Nephron progenitor cell (in vitro differentiated cells): ENCODE results near the gene STRIP1.

Source experiments
- DNase-seq: peaks from one replicate; pipeline ENCODE4 v3.0.0; 2021
- H3K27ac Mint-ChIP-seq: 2 replicates; pipeline ENCODE4 v1.8.0; 2021; ENCODE audit warnings: mild to moderate bottlenecking, moderate library complexity, mixed read lengths
- H3K27me3 Mint-ChIP-seq: 2 replicates; pipeline ENCODE4 v1.8.0; 2021; ENCODE audit warnings: mild to moderate bottlenecking, low read depth, mixed read lengths; ENCODE audit not compliant: poor library complexity
- H3K36me3 Mint-ChIP-seq: 2 replicates; pipeline ENCODE4 v1.8.0; 2021; ENCODE audit warnings: low read depth, mixed read lengths
- H3K4me1 Mint-ChIP-seq: 2 replicates; pipeline ENCODE4 v1.8.0; 2021; ENCODE audit warnings: mixed read lengths
- H3K4me3 Mint-ChIP-seq: 2 replicates; pipeline ENCODE4 v1.8.0; 2021; ENCODE audit warnings: mild to moderate bottlenecking, moderate library complexity, mixed read lengths
- H3K9me3 Mint-ChIP-seq: 2 replicates; pipeline ENCODE4 v1.8.0; 2021; ENCODE audit warnings: mild to moderate bottlenecking, moderate library complexity, mixed read lengths
- TF ChIP-seq, protein P1 (sequence below): fragments of 200-600 bp; sonication (generic); IDR thresholded peaks from 2 replicates; pipeline ENCODE4 v1.5.0; 2021; ENCODE audit warnings: antibody characterized with exemption

The STRIP1 gene

DNA sequence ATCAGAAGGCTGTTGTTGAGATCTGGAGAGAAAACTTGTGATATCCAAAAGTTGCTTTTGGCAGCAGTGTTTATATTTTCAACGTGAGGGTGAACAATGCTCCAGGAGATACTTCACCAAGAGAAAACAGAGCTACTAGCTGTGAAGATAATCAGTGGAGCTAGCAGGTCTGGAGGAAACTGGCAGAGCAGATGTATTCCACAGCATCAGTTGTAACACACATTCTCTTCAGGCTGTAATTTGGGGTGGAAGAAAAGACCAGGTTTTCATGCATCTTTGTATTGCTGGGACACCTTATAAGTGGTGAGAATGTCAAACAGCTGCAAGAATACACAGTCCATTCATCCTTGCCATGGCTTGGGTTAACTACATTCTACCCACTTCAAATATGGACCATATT is 27.9 kb upstream of the STRIP1 start:
- TF ChIP-seq, protein P1, sequence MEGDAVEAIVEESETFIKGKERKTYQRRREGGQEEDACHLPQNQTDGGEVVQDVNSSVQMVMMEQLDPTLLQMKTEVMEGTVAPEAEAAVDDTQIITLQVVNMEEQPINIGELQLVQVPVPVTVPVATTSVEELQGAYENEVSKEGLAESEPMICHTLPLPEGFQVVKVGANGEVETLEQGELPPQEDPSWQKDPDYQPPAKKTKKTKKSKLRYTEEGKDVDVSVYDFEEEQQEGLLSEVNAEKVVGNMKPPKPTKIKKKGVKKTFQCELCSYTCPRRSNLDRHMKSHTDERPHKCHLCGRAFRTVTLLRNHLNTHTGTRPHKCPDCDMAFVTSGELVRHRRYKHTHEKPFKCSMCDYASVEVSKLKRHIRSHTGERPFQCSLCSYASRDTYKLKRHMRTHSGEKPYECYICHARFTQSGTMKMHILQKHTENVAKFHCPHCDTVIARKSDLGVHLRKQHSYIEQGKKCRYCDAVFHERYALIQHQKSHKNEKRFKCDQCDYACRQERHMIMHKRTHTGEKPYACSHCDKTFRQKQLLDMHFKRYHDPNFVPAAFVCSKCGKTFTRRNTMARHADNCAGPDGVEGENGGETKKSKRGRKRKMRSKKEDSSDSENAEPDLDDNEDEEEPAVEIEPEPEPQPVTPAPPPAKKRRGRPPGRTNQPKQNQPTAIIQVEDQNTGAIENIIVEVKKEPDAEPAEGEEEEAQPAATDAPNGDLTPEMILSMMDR: no peak
- H3K36me3 Mint-ChIP-seq: peaks cover 25% of the 10 kb centered on the region
- DNase-seq: no peak
- no peak overlapping the region for H3K4me3 Mint-ChIP-seq
- H3K9me3 Mint-ChIP-seq: no peaks in the 10 kb centered on the region
- H3K4me1 Mint-ChIP-seq: peaks cover 69% of the 10 kb centered on the region
- H3K27ac Mint-ChIP-seq: peak overlapping the region; percentile 50
- H3K27me3 Mint-ChIP-seq: no peaks in the 10 kb centered on the region

DNA sequence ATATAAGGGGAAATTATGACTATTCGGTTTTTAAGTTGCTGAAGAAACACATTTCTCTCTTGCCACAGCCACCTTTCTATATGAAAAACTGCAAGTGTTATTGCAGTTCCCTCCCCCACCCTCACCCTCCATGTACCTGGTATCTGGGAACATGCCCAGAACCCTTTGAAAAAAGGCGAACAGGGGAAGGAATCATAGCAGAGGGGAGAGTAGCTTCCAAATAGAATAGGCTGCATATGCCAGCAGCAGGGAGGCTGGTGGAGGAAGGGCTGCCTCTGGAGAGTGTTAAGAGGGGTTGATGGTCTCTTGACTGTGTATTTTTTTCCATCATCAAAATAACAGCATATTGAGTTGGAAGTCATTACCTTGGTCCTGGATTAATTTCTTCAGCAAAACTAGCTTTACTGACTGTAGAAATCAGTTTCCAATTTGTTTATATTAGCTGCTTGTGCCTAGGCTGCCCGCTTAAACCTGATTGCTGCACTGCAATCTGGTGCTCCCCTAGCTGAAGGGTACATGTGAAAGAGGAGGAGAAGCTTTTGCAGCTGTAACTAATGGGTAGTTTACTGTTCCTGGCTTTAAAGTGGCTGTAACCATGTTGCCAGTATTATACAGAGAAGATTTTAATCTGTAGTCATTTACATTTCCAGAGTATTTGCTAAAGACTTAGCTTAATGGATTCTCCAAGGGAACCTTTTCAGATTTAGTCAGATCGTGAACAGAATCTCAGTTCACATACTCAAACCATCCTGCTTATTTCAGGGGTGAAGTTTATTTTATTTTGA is 27.2 kb upstream of the STRIP1 start:
- no peaks in the 10 kb centered on the region for H3K27me3 Mint-ChIP-seq
- DNase-seq: no peak
- H3K9me3 Mint-ChIP-seq: no peaks in the 10 kb centered on the region
- peak overlapping the region; percentile 43 for H3K27ac Mint-ChIP-seq
- TF ChIP-seq, protein P1: no peak
- no peak overlapping the region for H3K4me3 Mint-ChIP-seq
- peaks cover 33% of the 10 kb centered on the region for H3K36me3 Mint-ChIP-seq
- peaks cover 66% of the 10 kb centered on the region for H3K4me1 Mint-ChIP-seq

DNA sequence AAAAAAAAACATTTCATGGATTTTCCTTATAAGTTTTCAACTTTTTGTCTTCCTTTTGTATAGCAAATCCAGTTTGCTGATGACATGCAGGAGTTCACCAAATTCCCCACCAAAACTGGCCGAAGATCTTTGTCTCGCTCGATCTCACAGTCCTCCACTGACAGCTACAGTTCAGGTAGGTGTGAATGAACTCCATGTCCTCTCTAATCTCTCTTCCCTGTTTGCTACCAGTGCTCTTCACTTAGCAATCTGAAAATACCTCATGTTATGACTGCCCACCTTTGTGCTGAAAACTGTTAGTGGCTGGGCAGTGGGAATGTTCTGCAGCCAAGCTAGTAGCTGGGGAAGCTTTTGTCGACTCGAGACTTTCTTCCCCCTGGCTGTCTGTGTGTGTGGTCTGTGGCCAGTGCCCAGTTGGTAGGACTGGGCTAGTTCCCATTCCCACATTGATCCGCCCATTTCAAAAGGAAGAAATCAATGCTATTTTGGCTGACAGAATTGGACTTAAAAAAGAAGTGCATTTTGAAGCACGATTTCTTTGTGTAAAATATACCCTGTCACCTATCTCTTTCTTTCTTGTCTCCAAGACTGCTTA is 25.4 kb upstream of the STRIP1 start:
- no peak overlapping the region for H3K27ac Mint-ChIP-seq
- peaks cover 48% of the 10 kb centered on the region for H3K4me1 Mint-ChIP-seq
- H3K4me3 Mint-ChIP-seq: no peak overlapping the region
- TF ChIP-seq, protein P1: no peak
- H3K36me3 Mint-ChIP-seq: peaks cover 44% of the 10 kb centered on the region
- no peaks in the 10 kb centered on the region for H3K27me3 Mint-ChIP-seq
- no peak for DNase-seq
- no peaks in the 10 kb centered on the region for H3K9me3 Mint-ChIP-seq

DNA sequence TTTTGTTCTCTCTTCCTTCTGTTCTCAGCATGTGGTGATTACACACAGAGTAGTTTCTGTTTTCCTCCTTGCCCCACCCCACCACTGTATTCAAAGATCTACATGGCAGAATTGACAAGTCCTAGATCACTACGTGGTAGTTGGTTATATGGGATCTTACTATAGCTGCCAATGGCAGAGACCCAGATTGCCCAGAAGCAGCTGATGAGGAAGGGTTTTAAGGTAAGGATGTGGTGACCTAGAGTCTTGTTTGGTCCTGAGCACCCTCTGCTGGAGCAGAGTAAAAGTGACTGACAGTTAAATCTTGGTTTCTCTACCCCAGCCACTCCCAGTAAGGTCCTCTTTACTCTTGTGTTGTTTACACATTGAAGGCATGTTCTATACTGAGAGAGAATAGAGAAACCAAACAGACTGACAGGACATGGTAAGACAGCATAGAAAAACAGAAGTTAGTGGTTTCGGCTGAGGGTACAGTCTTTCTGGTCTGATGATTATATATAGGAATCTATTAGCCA is 22.8 kb upstream of the STRIP1 start:
- peaks cover 69% of the 10 kb centered on the region for H3K36me3 Mint-ChIP-seq
- H3K4me3 Mint-ChIP-seq: no peak overlapping the region
- no peaks in the 10 kb centered on the region for H3K9me3 Mint-ChIP-seq
- TF ChIP-seq, protein P1: peak; percentile 50
- H3K27ac Mint-ChIP-seq: no peak overlapping the region
- peaks cover 23% of the 10 kb centered on the region for H3K4me1 Mint-ChIP-seq
- H3K27me3 Mint-ChIP-seq: no peaks in the 10 kb centered on the region
- peak; percentile 13 for DNase-seq

DNA sequence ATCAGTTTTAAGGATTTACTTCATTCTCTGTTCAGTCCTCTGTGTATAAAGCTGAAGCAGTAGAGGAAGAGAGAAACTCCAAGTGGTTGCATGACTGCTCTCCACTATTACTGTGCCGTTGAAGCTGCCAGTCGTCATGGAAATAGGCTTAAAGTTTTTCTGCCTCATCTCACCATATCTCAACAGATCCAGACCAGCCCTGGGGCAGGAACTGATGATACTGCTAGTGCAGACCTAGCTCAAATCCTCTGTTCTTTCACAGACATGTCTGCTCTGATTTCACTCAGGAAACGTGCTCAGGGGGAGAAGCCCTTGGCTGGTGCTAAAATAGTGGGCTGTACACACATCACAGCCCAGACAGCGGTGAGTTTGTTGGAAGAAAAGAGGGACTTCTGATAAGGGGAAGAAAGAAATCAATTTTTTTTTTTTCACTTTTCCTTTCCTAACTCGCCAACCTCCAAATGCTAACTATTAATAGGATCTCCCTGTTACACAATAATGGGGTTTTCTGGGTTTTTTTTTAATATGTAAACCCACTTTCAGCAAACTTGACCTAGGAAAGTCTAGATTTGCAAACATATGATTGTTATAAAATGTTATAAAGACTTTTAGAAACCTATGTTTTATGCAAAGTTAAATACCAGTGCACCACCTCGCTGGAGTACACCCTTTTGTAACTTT is 22.2 kb upstream of the STRIP1 start:
- H3K9me3 Mint-ChIP-seq: no peaks in the 10 kb centered on the region
- no peak overlapping the region for H3K27ac Mint-ChIP-seq
- peaks cover 16% of the 10 kb centered on the region for H3K4me1 Mint-ChIP-seq
- H3K27me3 Mint-ChIP-seq: no peaks in the 10 kb centered on the region
- H3K36me3 Mint-ChIP-seq: peaks cover 76% of the 10 kb centered on the region
- TF ChIP-seq, protein P1: no peak
- H3K4me3 Mint-ChIP-seq: no peak overlapping the region
- no peak for DNase-seq
